Neuronal stem cell (in vitro differentiated cells): ENCODE results near the gene OBP2B.
"Not testable (repeated sequence)": the region's sequence is repeated elsewhere in the genome, so short reads cannot be mapped to it uniquely, and the experiment has no call there.

Experiments used
- DNase-seq: peaks from one replicate; pipeline ENCODE4 v3.0.0-alpha.2; 2013; ENCODE audit warnings: low spot score
- H2AFZ ChIP-seq: one replicate; pipeline ENCODE4 v1.6.1; 2013; ENCODE audit warnings: mild to moderate bottlenecking, low read length, inconsistent platforms
- H2AK5ac ChIP-seq: 2 replicates; pipeline ENCODE4 v1.6.1; 2013; ENCODE audit warnings: low read depth, mild to moderate bottlenecking, inconsistent platforms, low read length, moderate library complexity, mixed read lengths
- H2BK120ac ChIP-seq: 2 replicates; pipeline ENCODE4 v1.6.1; 2013; ENCODE audit warnings: low read depth, mild to moderate bottlenecking, inconsistent platforms, low read length, moderate library complexity, mixed read lengths
- H2BK12ac ChIP-seq: one replicate; pipeline ENCODE4 v1.6.1; 2013; ENCODE audit warnings: low read length, inconsistent platforms
- H2BK15ac ChIP-seq: 2 replicates; pipeline ENCODE4 v1.6.1; 2013; ENCODE audit warnings: mild to moderate bottlenecking, low read length, inconsistent platforms, mixed read lengths
- H2BK5ac ChIP-seq: one replicate; pipeline ENCODE4 v1.6.1; 2013; ENCODE audit warnings: inconsistent platforms, mild to moderate bottlenecking, low read length, moderate library complexity
- H3K14ac ChIP-seq: one replicate; pipeline ENCODE4 v1.6.1; 2013; ENCODE audit warnings: low read length, inconsistent platforms
- H3K18ac ChIP-seq: 2 replicates; pipeline ENCODE4 v1.6.1; 2013; ENCODE audit warnings: low read length, inconsistent platforms
- H3K23ac ChIP-seq: 2 replicates; pipeline ENCODE4 v1.6.1; 2013; ENCODE audit warnings: low read depth, mild to moderate bottlenecking, mixed read lengths, low read length, inconsistent platforms; ENCODE audit not compliant: poor library complexity
- H3K27ac ChIP-seq: replicated peaks from 3 replicates; pipeline ENCODE4 v1.5.1; 2013; ENCODE audit warnings: low read length, inconsistent platforms
- H3K27me3 ChIP-seq, 3 experiments: 2 replicates each; pipeline ENCODE4 v1.6.1; 2013; ENCODE audit warnings: low read length in 3 of 3, mild to moderate bottlenecking in 2 of 3, inconsistent platforms in 1 of 3, low read depth in 1 of 3, mixed read lengths in 1 of 3, moderate library complexity in 1 of 3; ENCODE audit not compliant: control insufficient read depth in 3 of 3, insufficient read depth in 3 of 3
- H3K36me3 ChIP-seq, 2 donors: replicated peaks in 1 of 2; 2 replicates each; pipeline ENCODE4 v1.6.1; 2013; ENCODE audit warnings: low read length in 2 of 2; ENCODE audit not compliant: control insufficient read depth in 2 of 2, insufficient read depth in 2 of 2
- H3K4ac ChIP-seq: 2 replicates; pipeline ENCODE4 v1.6.1; 2013; ENCODE audit warnings: inconsistent platforms, mild to moderate bottlenecking, low read length, moderate library complexity
- H3K4me1 ChIP-seq, 2 donors: 1 replicate in 1 of 2; 2 replicates in 1 of 2; pipeline ENCODE4 v1.6.1; 2013; ENCODE audit warnings: low read length in 2 of 2, low read depth in 1 of 2; ENCODE audit not compliant: control insufficient read depth in 2 of 2, insufficient read depth in 1 of 2
- H3K4me2 ChIP-seq: one replicate; pipeline ENCODE4 v1.6.1; 2013; ENCODE audit warnings: mild to moderate bottlenecking, low read length, inconsistent platforms; ENCODE audit not compliant: insufficient read depth, poor library complexity, severe bottlenecking
- H3K4me3 ChIP-seq, 2 donors: 2 replicates each; pipeline ENCODE4 v1.5.1; 2013; ENCODE audit warnings: low read length in 2 of 2, mild to moderate bottlenecking in 2 of 2, inconsistent platforms in 1 of 2, moderate library complexity in 1 of 2
- H3K79me1 ChIP-seq: one replicate; pipeline ENCODE4 v1.6.1; 2013; ENCODE audit warnings: low read depth, mild to moderate bottlenecking, inconsistent platforms, low read length, moderate library complexity
- H3K9ac ChIP-seq: one replicate; pipeline ENCODE4 v1.6.1; 2013; ENCODE audit warnings: mild to moderate bottlenecking, low read depth, low read length, inconsistent platforms; ENCODE audit not compliant: poor library complexity
- H3K9me3 ChIP-seq, 2 donors: replicated peaks in 1 of 2; 2 replicates each; pipeline versions ENCODE3 to v1.6.1; 2013; ENCODE audit warnings: low read length in 2 of 2, mild to moderate bottlenecking in 2 of 2, inconsistent platforms in 1 of 2, low read depth in 1 of 2, mixed read lengths in 1 of 2, moderate library complexity in 1 of 2; ENCODE audit not compliant: control insufficient read depth in 2 of 2, insufficient read depth in 1 of 2
- H4K8ac ChIP-seq: one replicate; pipeline ENCODE4 v1.6.1; 2013; ENCODE audit warnings: low read depth, mild to moderate bottlenecking, inconsistent platforms, low read length, moderate library complexity
- H4K91ac ChIP-seq: one replicate; pipeline ENCODE4 v1.6.1; 2013; ENCODE audit warnings: low read length, low read depth, mild to moderate bottlenecking, inconsistent platforms; ENCODE audit not compliant: poor library complexity
- WGBS, 2 donors: extraction: QIAGEN DNeasy Blood & Tissue Kit; methylation state at CpG; one replicate each; pipeline ENCODE4 v1.1.7; 2013; ENCODE audit warnings: missing lambda C conversion rate in 2 of 2, mixed read lengths in 1 of 2; ENCODE audit not compliant: insufficient read length in 2 of 2, insufficient replicate concordance in 1 of 2; ENCODE audit errors: extremely low coverage in 2 of 2; 5-methylcytosine and 5-hydroxymethylcytosine counted together

The OBP2B gene

DNA sequence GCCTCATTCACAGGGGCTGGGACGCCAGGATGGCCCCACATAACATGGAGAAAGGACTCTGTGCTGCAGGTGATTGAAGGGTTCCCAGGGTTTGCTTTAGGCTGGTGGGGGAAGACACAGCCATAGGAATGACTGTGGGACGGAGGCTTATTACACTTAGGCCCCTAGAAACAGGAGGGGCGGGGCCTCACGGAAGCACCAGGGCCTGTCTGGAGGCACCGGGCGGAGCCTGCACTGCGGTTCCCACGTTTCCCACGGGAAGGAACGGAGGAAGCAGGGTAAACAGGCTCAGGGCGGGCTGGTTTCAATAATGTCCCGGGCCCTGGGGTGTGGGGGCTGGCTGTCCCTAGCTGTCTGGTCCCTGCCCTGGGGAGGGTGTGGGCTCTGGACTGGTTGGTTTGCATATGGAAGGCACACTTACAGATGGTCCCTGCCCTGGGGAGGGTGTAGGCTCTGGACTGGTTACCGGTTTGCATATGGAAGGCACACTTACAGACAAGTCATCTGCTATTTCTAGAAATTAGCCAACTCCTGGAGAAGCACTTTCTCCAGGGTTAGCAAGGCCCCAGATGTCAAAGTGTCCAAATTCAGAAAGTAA is 14.2 kb upstream of the OBP2B start:
- not testable (repeated sequence) for H3K9ac ChIP-seq, H3K23ac ChIP-seq, H2BK5ac ChIP-seq, H3K4ac ChIP-seq, H2BK12ac ChIP-seq, H3K14ac ChIP-seq, H2AFZ ChIP-seq, H2AK5ac ChIP-seq, H3K27ac ChIP-seq, H3K4me1 ChIP-seq, H4K8ac ChIP-seq, H3K9me3 ChIP-seq, H3K79me1 ChIP-seq, H3K36me3 ChIP-seq, H2BK120ac ChIP-seq, H3K4me3 ChIP-seq, DNase-seq, H3K18ac ChIP-seq, H2BK15ac ChIP-seq, H4K91ac ChIP-seq, H3K4me2 ChIP-seq
- peaks cover 0 to 24% (median 2%) of the 10 kb centered on the region in 3 experiments for H3K27me3 ChIP-seq
- no CpG with 5 or more reads among the region's 13 CpGs for WGBS, 2 donors

DNA sequence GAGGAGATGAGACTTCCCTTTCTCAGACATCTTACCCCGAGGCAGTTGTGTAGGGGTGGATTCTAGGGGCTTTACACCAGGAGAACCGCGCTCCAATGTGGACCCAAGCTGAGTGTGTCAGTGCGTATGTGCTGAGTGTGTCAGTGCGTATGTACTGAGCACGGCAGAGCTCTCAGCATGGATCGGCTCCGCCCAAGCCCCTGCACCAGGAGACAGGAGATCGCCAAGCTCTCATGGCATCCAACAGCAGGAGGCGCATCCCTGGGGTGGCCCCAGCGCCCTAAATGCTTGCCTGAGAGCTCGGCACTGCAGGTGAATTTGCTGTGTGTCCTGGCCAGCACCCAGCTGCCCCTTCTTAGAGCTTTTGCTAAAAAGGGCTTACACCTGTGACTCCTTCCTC is 12.9 kb upstream of the OBP2B start:
- not testable (repeated sequence) for H3K9ac ChIP-seq, H3K14ac ChIP-seq, H2AK5ac ChIP-seq, H3K9me3 ChIP-seq, H3K4me2 ChIP-seq, H2BK5ac ChIP-seq, H4K91ac ChIP-seq, H3K4ac ChIP-seq, H3K27ac ChIP-seq, DNase-seq, H3K18ac ChIP-seq, H4K8ac ChIP-seq, H2BK15ac ChIP-seq, H3K36me3 ChIP-seq, H3K4me1 ChIP-seq, H3K4me3 ChIP-seq, H3K23ac ChIP-seq, H2BK120ac ChIP-seq, H2AFZ ChIP-seq, H2BK12ac ChIP-seq, H3K79me1 ChIP-seq
- no CpG with 5 or more reads among the region's 12 CpGs for WGBS, 2 donors
- peaks cover 0 to 22% (median 2%) of the 10 kb centered on the region in 3 experiments for H3K27me3 ChIP-seq

DNA sequence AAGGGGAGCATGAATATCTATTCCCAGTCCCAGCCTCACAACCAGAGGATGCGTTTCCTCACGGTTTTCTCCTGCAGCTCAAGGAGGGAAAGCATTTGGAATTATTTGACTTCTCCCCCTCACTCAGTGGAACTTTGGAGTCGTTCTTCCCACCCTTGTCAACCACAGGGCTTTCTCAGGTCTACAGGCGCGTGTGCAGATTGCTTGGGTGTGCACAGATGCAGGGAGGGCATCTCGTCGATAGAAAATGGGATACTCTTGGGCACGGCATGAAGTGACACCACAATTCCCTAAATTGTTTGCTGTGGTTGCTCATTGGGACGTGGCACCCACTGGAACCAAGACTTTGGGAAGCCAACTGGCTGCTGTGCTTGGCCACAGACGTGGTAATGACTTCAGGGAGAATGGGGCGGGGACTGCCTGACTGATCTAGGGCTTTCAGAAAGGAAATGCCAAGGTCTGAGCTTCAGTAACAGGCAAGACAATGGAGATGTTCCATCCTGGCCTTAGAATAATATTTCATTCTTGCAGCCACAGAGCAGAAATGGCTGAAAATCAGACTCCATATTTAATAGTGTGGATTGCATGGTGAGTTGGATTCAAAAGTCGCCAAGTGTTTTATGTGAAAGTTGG is 12.2 kb upstream of the OBP2B start:
- no peak overlapping the region for H4K8ac ChIP-seq
- no peak overlapping the region for H2BK5ac ChIP-seq
- no peak overlapping the region for H3K14ac ChIP-seq
- peaks cover 0 to 19% (median 2%) of the 10 kb centered on the region in 3 experiments for H3K27me3 ChIP-seq
- no peak overlapping the region for H3K27ac ChIP-seq
- H2BK12ac ChIP-seq = no peak overlapping the region
- H2AK5ac ChIP-seq = no peak overlapping the region
- H2BK15ac ChIP-seq = no peak overlapping the region
- H3K4me1 ChIP-seq = peaks cover 0 to 2% of the 10 kb centered on the region in 2 donors
- no peak overlapping the region for H4K91ac ChIP-seq
- H3K36me3 ChIP-seq = no peaks in the 10 kb centered on the region
- no peak for DNase-seq
- no peak overlapping the region for H3K4ac ChIP-seq
- H3K4me3 ChIP-seq = no peak overlapping the region
- H3K9ac ChIP-seq = no peak overlapping the region
- no peaks in the 10 kb centered on the region for H3K79me1 ChIP-seq
- H3K23ac ChIP-seq = no peak overlapping the region
- H2AFZ ChIP-seq = no peak overlapping the region
- no CpG with 5 or more reads among the region's 12 CpGs for WGBS, 2 donors
- H3K4me2 ChIP-seq = no peak overlapping the region
- H2BK120ac ChIP-seq = no peak overlapping the region
- H3K9me3 ChIP-seq = peaks cover 0 to 1% of the 10 kb centered on the region in 2 donors
- no peak overlapping the region for H3K18ac ChIP-seq

DNA sequence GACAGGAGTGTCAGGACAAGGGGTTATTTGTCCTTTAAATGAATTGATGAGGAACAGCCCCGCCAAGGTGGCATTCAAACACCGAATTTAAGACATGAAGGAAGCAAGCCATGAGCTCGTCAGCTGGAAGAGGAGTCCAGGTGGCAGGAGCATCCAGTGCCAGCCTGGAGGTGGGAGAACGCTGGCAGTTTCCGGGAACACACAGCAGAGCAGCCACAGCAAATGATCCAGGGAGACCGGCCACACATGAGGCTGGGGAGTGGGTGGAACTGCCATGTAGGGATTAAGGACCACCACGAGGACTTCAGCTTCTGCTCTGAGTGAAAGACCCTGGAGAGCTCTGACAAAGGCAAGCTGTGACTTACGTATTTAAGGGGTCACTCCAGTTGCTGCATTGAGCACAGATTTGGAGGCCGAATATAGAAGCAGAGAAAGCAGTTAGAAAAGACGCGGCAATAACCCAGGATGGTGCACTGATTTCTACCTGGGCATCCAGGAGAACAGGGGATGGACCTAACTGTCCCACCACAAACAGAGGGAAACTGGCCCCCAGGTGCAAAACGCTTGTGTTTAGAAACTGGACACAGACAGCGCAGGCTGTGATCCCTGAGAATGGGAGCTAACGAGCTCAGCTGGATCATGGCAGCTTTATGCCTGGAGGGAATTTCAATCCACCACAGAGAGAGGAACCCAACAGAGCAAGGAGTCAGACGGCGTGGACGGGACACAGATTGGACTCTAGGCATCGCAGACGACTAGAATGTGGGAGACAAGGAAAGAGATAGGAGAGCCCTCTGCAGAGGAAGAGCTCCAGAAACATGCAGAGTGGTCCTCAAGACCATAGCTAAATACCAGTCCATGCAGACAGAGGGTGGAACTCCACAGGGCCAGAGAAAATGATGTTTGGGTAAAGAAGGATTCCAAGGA is 9.3 kb upstream of the OBP2B start:
- H3K27ac ChIP-seq, H4K8ac ChIP-seq, H2BK120ac ChIP-seq, H2AFZ ChIP-seq, H4K91ac ChIP-seq, H2BK5ac ChIP-seq, H2BK12ac ChIP-seq, H3K79me1 ChIP-seq, H2BK15ac ChIP-seq, H3K9ac ChIP-seq, H3K23ac ChIP-seq, H3K4me1 ChIP-seq, H3K4me2 ChIP-seq, H3K18ac ChIP-seq, DNase-seq, H3K9me3 ChIP-seq, H2AK5ac ChIP-seq, H3K4me3 ChIP-seq, H3K36me3 ChIP-seq, H3K14ac ChIP-seq, H3K4ac ChIP-seq: not testable (repeated sequence)
- no CpG with 5 or more reads among the region's 19 CpGs for WGBS, 2 donors
- peaks cover 0 to 16% (median 2%) of the 10 kb centered on the region in 3 experiments for H3K27me3 ChIP-seq
